Measurements from ENCODE around the gene RAP1B.

The RAP1B gene

GRCh38 chr12:68699486-68699885, 88.8 kb downstream of the RAP1B start:
- no peak for DNase-seq (ENCODE audit: low read depth, low spot score)
